NK-92 treated with Interleukin-12 subunit alpha and Interleukin-12 subunit beta, amount 100 ng/mL, for 24 hours (cell line): ENCODE results near the gene UBALD1.

ENCODE experiments used
- DNase-seq: peaks from one replicate; lab custom pipeline; 2025; lab: John Stamatoyannopoulos, UW

Gene UBALD1

DNA sequence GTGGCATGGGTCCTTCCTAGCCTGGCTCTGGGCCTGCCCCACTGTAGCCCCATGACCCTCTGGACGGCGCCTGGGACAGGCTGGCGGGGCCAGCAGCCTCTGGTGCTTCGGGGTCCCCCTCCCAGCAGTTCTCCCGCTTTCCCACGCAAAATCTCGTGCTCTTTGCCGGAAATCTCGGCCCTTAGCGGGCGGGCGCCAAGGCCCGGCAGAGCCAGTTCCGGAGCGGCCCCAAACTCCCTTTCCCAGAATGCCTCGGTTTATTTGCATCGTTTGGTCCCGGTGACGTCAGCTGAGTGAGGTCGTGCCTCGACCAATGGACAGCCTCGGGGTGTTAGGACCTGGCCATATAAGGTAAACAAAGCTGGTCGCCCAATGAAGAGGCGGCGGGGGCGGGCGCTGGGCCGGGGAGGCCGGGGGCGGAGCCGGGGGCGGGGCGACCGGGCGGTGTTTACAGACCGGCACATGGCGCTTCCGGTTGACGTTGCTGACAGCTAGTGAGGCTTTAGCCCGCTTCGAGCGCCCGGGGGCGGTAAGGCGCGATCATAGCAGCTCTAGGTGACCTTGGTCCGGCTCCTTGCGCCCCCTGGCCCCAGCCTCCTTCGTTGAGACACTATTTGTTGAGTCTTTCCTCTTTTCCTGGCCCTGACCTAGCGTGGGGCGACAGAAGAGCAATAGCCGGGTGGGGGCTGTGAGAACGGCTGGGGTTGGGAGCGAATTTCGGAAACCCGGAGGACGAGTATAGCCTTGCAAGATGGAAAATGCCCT, 1.5 kb upstream of the UBALD1 start:
- peak; percentile 99 for DNase-seq

- no peak for DNase-seq
Observed at GRCh38 chr16:4615384-4616046, 827 bp upstream of the UBALD1 start.

DNA sequence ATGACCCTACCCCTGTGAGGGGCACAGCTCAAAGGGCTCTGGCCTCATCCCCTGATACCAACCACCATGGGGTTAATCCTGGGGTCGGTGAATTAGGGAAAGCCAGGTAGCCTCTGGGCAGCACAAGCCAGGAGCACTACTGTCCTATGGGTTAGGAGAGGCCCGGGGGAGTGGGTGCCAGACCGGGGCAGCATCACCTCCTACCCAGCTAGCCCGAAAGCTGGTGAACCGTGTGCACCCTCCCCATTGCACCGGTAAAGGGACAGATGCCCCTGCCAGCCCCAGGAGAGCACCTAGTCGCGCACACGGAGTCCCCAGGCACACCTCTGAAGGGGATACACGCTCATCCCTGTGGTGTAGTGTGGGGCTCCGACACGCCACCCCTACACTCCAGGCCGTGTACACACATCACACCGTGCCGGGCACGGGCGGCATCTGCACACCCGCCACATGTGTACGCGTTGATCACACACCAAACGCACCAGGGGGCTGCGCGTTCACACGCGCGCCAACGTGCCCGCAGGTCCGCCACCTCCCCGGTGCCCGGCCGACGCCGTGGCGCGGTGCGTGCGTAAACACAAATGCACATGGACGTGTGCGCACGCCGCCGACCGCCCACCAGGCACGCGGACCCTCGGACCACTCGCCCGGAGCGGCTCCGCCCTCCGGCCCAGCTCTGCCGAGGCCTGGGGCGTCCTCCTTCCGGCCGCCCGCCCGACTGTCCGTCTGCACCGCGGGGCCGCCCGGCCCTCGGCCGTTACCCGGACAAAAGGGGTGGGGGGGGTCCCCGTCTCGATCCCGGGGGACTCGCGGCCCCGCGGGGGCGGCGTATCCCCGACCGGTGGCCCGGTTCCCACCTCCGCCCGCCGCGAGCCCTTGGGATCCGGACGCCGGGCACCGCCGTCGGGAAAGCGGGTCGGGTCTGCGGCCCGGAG, 785 bp downstream of the UBALD1 start:
- no peak for DNase-seq

DNA sequence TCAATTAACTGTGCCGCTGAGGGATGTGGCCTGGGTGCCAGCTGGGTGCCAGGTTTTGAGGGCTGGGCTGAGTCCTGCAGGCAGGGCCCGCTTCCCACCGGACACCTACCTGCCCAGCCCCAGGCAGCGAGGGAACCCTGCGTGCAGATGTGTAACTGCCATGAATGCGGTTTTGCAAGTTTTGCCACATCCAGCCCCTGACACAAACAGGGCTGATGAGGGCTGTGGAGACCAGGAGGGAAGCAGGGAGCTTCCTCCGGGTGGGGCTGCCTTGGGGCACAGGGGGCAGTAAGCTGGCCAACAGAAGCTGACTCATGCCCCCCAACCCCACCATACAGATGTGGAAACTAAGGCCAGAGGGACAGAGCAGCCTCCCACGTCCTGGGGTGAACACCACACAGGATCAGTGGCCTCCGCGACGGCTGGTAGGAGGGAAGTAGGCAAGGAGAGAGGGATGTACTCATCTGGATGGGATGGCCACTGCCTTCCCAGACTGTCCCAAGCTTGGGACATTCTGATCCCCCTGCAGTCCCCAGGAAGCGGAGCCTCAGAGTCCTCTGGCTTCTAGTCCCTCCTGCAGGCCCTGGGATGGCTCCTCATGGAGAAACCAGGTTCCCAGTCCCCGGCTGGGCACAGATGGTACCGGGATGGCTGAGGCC, 1.6 kb downstream of the UBALD1 start:
- no peak for DNase-seq

- no peak for DNase-seq
Observed at GRCh38 chr16:4612474-4612931, 2.2 kb downstream of the UBALD1 start.

DNA sequence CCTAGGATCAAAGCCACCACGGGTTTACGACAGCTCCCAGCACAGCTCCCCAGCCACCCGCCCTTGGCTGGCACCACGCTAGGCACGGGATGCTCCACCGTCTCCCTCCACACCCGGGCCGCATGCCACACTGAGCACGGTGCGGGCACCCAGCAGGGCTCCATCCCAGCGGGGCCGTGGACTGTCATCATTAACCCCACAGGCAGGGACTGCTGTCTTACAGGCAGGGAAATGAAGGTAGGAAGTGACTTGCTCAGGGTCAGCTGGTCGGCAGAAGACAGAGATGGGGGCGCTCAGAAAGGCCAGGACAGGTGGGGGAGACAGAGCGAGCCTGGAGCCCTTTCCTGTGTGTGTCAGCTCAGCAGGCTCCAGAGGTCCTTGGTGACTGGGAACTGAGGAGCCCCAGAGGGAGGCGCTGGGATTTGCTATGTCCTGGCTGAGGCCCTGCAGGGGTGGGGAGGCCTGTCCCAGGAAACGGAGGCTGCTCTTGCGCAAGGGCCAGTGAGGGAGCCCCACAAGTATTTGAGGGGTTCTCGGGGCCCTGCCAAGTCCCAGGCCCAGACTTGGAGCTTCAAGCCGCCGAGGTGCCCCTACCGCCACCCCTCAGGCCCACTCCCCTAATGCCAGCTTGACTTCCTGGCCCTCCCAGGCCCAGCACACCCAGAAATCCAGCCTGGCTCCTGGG, 3.2 kb downstream of the UBALD1 start:
- DNase-seq = no peak

DNA sequence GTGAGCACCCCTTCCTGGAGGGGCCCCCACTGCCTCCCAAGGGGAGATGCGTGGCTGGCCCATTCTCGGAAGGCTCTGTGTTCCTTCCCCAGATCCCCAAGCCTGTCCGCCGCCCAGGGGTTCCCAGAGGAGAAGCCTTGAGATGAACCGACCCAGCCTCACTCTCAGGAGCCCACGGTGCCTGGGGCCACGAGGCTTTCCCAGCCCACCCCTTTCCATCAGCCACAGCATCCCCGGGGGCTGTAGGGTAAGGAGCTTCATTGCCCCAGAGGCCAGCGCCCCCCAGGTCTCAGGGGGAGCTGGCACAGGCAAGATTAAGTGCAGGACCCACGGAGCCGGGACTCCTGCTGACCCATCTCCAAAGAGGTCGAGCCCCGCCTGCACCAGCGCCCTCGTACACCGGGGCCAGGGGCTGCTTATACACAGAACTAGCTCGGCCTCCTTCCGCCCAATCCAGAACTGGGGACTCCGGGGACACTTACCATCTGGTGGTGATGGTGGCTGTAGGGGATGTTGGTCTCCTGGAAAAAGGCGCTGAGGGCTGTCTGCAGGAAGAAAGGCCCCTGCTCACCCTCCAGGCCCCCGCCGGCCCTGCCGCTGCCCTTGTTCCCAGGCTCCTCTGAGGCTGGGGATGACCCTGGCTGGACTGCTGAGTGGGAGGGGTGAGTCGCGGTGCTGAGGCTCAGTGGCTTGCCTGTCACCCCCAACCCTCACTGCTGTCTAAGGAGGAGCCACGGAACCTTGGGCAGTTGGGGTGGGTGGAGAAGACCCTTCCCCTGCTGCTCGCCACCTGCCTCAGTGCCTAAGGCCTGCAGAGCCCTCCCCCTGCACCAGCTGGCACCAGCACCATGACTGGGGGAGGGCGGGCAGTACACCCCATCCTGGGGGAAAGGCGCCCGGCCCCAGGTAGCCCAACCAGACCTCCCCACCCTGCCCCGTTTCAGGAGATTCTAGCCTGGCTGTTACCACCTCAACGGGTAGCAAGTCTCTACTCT, 4.4 kb downstream of the UBALD1 start:
- no peak for DNase-seq

GRCh38 chr16:4609200-4610010, 5.3 kb downstream of the UBALD1 start:
- no peak for DNase-seq

- DNase-seq = no peak
Observed at GRCh38 chr16:4608704-4608980, 6.0 kb downstream of the UBALD1 start.

- no peak for DNase-seq
Observed at GRCh38 chr16:4607841-4608703, 6.6 kb downstream of the UBALD1 start.

GRCh38 chr16:4606354-4606753, 8.3 kb downstream of the UBALD1 start:
- no peak for DNase-seq

DNA sequence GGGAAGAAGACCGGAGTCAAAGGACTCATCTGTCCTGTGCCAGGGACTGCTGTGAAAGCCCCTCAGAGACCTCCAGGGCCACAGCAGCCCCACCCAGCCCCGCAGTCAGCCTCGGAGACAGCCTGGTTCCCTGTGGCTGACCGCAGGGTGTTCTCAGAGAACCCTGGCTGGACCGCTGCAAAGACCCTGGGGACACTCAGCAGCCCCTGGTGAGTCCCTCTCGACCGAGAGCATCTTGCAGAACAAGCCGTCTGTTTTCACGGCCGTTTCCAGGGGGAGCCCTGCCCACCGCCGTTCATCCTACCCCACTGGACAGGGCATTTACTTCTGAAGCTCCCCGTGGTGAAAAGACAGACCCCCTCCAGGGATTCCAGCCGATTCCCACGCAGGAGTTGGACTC, 10.3 kb downstream of the UBALD1 start:
- no peak for DNase-seq

- DNase-seq = no peak
Observed at GRCh38 chr16:4603624-4604170, 11.0 kb downstream of the UBALD1 start.

DNA sequence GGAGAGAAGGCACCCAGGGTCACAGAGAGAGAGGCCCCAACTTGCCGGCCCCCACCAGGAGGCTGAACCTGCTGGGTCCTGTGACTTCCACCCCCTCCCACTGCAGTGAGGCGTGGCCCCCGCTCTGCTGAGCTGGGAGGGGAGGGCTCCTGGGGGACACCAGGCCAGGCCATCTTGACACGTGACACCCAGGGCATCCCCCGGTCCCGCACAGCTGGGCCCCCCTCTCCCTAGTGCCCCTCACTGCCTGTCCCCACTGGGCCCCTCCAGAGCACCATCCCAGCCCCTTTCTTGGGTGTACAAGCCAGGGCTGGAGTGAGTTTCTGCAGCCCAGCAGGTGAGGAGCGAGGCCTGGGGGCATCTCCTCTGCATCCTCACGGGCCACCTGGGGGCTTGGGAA, 12.4 kb downstream of the UBALD1 start:
- DNase-seq = no peak

DNA sequence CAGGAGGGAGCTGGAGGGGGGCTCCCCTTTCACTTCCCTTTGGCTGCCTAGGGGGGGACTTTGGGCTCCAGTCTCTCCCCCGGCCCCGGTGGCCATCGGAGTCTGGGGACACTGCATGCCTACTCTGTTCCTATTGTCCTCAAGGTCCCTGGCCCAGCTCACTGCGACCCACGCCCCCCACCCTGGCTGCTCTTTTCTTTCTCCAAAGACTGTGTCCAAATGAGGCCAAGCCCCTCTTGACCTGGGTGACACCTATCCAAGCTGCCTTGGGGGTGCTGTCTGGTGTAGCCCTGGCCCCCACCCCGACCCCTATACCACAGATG, 12.9 kb downstream of the UBALD1 start:
- DNase-seq = no peak

- no peak for DNase-seq
Observed at GRCh38 chr16:4601036-4601863, 13.4 kb downstream of the UBALD1 start.

DNA sequence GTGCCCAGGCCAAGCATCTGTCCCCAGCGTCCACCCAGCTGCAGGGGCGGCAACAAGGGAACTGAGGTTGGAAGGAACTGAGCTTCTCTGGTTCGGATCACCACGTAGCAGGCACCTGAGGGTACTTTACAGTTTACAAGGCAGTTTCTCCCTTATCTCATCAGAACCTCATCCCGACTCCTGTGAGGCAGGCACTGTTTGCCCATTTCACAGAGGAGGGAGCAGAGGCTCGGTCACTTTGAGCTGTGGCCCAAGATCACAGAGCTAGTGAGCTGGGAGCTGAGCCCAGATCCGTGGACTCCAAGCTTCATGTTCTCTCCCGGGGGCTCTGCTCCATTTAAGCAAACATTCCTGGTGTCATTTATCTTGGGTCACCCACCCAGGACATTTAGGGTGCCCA, 15.1 kb downstream of the UBALD1 start:
- DNase-seq = no peak

GRCh38 chr16:4599037-4599436, 15.7 kb downstream of the UBALD1 start:
- no peak for DNase-seq
